HG02759 (cell line): ENCODE measurements around the gene FANCE.
"Not testable (repeated sequence)": the region's sequence is repeated elsewhere in the genome, so short reads cannot be mapped to it uniquely, and the experiment has no call there.

ENCODE experiments used
- ATAC-seq: cut with Tn5 transposase; IDR thresholded peaks from one replicate; pipeline ENCODE4 v1.9.1; 2021; ENCODE audit warnings: mild to moderate bottlenecking, moderate library complexity; ENCODE audit not compliant: unreplicated experiment

FANCE gene

GRCh38 chr6:35432291-35432690 is 19.8 kb upstream of the FANCE start:
- no peak for ATAC-seq

- ATAC-seq: not testable (repeated sequence)
Observed at GRCh38 chr6:35432702-35433101, 19.4 kb upstream of the FANCE start.

GRCh38 chr6:35435074-35435837 is 16.9 kb upstream of the FANCE start:
- no peak for ATAC-seq

- no peak for ATAC-seq
Observed at GRCh38 chr6:35436071-35436857, 15.9 kb upstream of the FANCE start.

- not testable (repeated sequence) for ATAC-seq
Observed at GRCh38 chr6:35438378-35439065, 13.6 kb upstream of the FANCE start.

- no peak for ATAC-seq
Observed at GRCh38 chr6:35439308-35439707, 12.8 kb upstream of the FANCE start.

GRCh38 chr6:35441205-35441604 is 10.9 kb upstream of the FANCE start:
- ATAC-seq: no peak

GRCh38 chr6:35441642-35442041 is 10.5 kb upstream of the FANCE start:
- no peak for ATAC-seq

- ATAC-seq: no peak
Observed at GRCh38 chr6:35442693-35443092, 9.4 kb upstream of the FANCE start.

GRCh38 chr6:35443341-35444030 is 8.7 kb upstream of the FANCE start:
- ATAC-seq: no peak

GRCh38 chr6:35445691-35446090 is 6.4 kb upstream of the FANCE start:
- no peak for ATAC-seq

GRCh38 chr6:35448191-35448590 is 3.9 kb upstream of the FANCE start:
- ATAC-seq: no peak

- ATAC-seq: no peak
Observed at GRCh38 chr6:35449287-35449881, 2.8 kb upstream of the FANCE start.

GRCh38 chr6:35451354-35452182 is 570 bp upstream of the FANCE start:
- no peak for ATAC-seq

GRCh38 chr6:35453236-35453635 is 1.1 kb downstream of the FANCE start:
- ATAC-seq: no peak

GRCh38 chr6:35454391-35455110 is 2.4 kb downstream of the FANCE start:
- ATAC-seq: no peak

GRCh38 chr6:35457907-35458306 is 5.8 kb downstream of the FANCE start:
- ATAC-seq: no peak

- no peak for ATAC-seq
Observed at GRCh38 chr6:35461270-35461669, 9.1 kb downstream of the FANCE start.

GRCh38 chr6:35463292-35463691 is 11.2 kb downstream of the FANCE start:
- ATAC-seq: no peak
